ENCODE data around the gene IPO8. TPM values are rescaled to one million over a fixed set of nuclear protein-coding genes. Genes with fewer than 3 reads are reported as not detected.
"Not testable (repeated sequence)": the region's sequence is repeated elsewhere in the genome, so short reads cannot be mapped to it uniquely, and the experiment has no call there.

Gene IPO8
- total RNA-seq, 1 donor from 2014 or later, result 24.9 TPM

DNA sequence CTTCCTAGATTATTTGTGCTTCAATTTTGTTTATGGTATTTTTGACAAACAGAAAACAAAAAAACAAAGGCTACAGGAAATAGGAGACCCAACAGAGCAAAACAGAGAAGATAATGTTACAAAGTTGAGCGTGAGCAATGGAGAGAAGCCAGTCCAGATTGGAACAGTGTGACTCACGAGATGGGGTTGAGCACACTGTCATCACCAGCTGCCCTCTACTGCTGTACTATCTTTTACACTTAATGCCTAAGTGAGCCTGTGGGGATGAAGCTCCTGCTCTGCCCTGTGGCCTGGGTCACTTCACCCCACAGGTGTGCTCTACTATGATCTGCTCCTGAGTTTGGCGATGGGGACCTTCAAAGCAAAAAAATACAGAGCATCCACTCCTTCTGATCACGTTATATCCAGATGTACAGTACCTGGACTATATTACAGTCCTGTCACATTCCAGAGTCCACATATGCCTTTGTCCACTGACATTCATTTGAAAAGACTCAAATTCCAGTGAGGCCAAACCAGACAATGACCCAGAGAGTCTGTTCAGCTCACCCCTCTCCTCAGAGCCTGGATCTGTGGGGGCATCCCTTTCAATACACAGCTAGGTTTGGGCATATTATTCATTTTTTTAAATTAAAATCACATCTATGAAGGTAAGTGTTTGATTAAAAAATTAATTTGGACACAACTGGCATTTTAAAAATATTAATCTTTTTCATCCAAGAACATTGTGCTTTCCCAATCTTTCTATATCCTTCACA, 4.4 kb downstream of the IPO8 start:
- DNase-seq (ENCODE audit: low read depth), result peak; percentile 87

DNA sequence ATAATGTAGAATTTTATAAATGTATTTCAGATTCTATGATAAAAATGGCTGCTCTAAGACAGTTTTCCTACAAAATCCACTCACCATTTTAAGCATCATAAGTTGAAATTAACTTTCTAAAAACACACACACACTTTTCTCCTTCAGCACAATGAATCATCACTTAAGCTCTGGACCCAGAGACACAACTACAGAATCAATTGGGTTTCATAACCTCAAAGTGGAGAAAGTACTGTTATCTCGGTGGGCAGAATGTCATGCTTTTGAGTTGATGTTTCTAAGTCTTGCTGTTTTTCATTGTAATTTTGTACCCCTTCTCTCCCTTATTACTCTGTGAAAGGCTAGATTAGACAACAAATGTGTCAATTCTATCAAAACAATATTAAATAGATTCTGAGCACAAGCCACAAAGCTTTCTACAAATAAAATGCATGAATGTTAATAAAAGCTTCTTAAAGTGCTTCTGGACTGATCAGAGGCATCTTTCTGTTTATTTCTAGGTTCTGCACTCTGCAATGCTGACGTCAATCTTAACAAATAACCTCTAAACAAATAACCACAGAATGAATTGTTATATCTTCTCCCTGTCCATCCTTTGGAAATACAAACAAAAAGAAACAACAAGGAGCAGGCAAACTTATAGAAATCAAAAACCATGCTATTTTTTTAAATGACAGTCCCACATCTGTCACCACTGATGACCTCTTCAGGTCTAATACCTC, 8.2 kb downstream of the IPO8 start:
- DNase-seq (ENCODE audit: low read depth), result no peak

- no peak for DNase-seq (ENCODE audit: low read depth)
Observed at GRCh38 chr12:30679241-30679640, 16.4 kb downstream of the IPO8 start.

DNA sequence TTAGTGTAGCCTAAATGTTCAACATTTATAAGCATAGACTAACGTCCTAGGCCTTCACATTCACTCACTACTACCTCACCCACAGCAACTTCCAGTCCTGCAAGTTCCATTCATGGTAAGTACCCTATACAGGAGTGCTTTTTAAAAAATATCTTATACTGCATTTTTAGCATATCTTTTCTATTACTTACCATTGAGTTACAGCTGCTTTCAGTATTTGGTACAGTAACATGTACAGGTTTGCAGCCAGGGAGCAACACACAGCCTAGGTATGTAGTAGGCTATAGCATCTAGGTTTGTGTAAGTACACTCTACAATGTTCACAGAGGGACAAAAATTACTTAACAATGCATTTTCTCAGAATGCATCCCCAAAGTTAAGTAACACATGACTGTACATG, 17.4 kb downstream of the IPO8 start:
- no peak for DNase-seq (ENCODE audit: low read depth)

DNA sequence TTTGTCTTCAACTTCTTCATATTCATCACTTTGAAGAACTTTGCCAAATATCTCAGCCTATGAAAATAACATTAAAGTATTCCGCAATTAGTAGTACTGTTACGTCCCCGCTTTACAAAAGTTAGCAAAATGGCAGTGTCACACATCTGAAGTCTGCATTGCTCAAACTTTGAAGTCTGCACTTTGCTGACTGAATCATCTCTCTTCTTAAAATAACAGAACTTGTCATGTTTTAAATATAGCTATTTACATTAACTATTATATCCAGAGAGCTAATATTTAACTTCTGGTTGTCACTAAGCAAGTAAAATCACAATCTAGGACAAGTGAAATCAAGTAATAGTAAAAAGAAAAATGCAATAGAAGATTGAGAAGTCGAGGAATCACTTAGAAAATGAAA, 34.5 kb downstream of the IPO8 start:
- DNase-seq (ENCODE audit: low read depth), result no peak

DNA sequence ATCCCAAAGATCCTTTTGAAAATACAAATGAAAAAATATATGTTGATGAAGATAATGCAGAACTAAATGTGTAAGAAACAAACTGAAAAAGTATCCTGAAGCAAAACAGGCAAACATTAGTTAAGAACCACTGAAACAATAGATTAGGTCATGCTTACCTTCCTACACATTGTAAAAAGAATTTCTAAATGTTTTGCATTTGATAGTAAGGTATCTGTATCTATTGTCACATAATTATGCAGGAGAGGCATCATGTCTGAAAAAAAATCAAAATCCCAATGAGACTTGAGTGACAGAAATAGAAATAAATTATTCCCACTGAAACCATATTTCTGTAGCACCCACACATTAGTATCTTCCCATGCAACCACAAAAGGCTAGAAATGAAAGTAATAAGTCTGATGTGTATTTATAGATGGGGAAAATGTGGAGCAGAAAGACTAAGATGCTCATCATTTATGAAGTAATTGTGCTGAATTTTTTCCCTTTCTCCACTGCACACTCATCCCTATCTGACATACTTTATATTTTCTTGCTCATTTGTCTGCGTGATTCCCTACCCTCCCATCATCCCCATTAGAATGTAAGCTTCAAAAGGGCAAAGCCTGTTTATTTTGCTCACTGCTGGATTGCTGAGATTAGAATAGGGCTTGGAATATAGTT, 43.5 kb downstream of the IPO8 start:
- DNase-seq (ENCODE audit: low read depth), result no peak

DNA sequence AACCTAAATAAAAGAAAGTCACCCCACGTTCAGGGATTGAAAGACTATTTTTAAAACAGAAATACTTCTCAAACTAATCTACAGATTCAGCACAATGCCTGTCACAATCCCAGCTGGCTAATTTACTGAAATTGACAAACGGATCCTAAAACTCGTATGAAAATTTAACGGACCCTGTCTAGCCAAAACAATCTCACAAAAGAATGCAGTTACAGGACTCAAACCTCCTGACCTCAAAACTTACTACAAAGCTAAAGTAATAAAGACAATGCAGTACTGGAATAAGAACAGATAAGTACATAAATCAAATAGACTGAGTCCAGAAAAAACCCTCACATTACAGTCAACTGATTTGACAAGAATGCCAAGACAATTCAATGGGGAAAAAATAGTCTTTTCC, 48.8 kb downstream of the IPO8 start:
- no peak for DNase-seq (ENCODE audit: low read depth)

- DNase-seq (ENCODE audit: low read depth), result peak; percentile 22
Observed at GRCh38 chr12:30643366-30643765, 52.3 kb downstream of the IPO8 start.

DNA sequence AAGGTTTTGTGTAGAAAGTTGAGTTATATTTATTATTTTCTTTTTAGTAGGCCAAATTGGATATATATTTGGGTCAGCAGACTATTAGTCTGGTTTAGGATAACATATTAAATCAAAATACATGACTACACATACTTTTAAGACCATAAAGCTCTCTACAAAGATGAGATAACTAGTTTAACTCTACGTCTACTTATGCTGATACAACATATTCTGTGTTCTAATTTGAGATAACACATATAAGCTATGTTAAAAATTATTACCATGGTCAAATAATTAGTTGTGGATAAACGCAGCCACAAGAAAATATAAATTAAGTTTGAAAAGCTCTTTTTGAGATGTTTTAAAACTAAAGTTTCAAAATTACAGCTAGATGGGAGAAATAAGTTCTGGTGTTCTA, 55.3 kb downstream of the IPO8 start:
- no peak for DNase-seq (ENCODE audit: low read depth)

DNA sequence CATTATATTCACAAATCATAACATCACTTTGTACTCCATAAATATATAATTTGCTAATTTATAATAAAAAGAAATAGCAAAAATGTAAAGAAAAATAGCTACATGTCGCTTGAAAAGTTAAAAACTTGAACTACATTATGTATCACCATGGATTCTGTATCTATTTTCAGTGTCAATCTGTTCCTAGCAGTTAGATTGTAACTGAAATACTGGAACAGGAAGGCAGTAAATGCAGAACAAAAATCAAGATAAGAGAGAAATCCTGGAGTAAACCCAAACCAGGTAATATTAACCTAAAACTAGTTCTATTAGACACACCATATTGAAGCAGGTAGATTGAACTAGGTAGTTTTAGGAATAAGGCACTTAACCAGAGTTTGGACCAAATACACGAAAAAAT, 60.3 kb downstream of the IPO8 start:
- DNase-seq (ENCODE audit: low read depth), result no peak

DNA sequence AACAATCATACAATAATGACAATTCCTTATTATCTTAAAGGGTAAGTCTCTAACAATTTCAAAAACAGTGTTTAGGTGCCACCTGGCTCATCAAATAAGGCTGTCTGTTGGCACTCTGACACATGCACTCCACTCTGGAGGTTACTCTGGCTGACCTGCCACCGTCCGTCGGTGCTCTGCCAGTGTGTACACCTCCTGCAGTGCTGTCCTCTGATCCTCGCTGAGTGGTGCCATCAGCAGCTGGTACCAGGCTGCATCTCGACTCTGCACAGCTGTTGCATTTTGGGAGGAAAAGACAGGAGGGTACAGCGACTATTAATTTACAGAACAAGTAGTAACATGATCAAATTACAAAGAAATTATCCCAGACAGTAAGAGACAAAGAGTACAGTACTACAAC, 63.9 kb downstream of the IPO8 start:
- DNase-seq (ENCODE audit: low read depth), result no peak

DNA sequence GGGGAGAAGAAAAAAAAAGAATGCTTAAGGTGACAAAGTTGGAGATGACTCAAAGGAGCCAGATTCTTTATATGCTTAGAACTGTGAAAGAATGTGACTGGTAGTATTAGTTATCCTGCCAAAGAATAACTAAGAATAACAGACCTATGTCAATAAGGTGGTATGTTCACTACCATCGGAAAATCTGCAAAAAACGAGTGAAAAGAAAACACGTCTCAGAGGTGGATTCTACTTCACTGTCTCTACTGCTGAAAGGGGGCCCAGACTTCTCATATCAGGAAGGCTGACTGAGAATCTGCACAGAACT, 64.7 kb downstream of the IPO8 start:
- DNase-seq (ENCODE audit: low read depth), result no peak

DNA sequence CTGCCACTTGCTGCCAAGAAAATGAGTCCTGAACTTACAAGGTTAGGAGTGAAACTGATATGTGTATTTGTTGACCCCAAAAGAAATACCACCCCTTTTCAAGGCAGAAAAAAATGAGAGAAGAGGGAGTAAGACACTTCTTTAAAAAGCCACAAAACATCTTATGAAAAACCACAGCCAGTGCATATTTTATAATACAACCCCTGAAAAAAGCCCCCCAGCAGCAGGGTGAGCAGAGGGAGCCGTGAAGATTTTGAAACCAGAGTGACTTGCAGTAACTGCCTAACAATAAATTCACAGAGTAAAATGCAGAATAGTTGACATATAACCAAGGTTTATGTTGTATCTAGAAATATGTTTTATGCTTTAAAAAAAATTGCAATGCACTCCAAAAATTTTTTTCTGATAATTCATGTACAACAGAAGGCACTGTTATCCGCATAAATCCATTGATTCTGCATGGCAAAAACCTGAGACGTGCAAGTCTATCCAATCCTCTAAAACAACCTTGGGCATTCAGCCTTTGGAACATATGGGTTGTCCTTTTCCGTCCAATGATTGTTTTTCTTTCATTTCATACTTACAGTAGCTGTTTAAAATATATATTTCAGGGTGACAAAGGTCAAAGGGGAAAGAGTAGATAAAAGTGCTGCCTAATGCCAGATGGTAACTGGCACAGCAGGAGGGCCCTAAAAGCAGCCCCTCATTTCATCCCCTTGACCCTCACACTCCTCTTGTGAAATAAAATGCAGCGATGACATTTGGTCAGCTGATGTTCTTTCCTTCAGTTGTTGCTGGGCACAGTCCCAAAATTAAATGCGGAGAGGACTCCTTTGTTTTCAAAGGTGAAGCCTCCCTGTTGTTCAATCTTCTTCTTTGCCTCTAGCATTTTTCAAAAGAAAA, 65.3 kb downstream of the IPO8 start:
- no peak for DNase-seq (ENCODE audit: low read depth)

- no peak for DNase-seq (ENCODE audit: low read depth)
Observed at GRCh38 chr12:30626847-30627246, 68.8 kb downstream of the IPO8 start.

- DNase-seq (ENCODE audit: low read depth), result no peak
Observed at GRCh38 chr12:30624009-30624408, 71.7 kb downstream of the IPO8 start.

DNA sequence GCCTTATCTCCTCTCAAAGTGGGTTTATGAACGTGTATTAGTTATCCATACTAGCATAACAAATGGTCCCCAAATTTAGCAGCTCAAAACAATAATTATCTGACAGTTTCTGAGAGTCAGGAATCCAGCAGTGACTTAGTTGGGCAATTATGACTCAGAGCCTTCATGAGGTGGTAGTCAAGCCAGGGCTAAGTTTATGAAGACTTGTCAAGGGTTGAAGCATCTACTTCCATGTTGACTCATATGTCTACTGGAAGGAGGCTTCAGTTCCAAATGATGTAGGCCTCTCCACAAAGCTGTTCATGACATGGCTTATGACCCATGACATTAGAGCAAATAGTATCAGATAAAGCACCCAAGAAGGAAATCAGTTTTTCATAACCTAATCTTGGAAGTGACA, 73.2 kb downstream of the IPO8 start:
- no peak for DNase-seq (ENCODE audit: low read depth)

- DNase-seq (ENCODE audit: low read depth), result not testable (repeated sequence)
Observed at GRCh38 chr12:30621663-30622241, 73.9 kb downstream of the IPO8 start.

GRCh38 chr12:30617346-30618016, 78.2 kb downstream of the IPO8 start:
- DNase-seq (ENCODE audit: low read depth), result no peak

DNA sequence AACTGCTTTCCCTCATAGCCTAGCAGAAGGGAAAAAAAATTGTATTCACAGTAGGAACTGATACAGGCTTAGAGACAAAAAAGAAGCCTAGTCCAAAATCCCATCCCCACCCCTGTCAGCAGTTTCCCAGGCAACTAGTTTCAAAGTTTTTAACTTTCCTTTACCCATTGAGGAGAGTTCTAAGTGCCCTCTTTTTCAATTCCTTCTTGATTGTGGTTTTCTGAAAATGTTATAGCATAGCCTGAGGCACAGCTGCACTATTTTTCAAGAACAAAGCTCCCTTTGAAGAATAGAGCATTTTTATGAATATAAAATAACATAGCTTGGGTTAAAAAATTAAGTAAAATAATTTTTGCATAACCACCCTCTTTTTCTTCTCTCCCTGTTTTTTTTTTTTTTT, 81.6 kb downstream of the IPO8 start:
- DNase-seq (ENCODE audit: low read depth), result no peak

DNA sequence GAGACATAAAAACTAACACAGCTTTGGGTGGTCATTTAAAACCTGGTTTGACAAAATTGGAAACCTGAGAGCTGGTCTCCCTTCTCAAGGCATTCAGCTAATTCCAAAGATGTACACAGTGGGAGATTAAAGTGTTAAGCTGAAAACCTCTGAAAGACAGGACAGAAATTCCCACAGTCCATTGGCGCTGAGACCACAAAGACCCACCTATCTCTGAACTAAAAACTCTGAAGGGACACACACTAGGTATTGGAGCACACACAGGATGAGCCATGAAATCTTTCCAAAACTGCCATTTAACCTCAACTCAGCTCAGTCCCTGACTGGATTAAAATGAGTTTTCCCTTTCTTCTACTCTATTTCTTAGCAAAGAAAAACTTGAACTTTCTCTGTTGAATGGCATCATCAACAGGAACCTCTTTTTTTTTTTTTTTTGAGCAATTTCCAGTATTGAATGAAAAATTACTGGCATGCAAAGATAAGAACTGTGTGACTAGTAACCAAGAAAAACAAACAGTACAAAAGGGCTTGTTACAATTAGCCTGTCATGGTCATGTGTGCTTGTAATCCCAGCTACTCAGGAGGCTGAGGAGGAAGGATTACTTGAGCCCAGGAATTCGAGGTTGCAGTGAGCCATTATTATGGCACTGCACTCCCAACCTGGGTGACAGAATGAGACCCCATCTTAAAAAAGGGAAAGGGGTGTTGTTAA, 82.4 kb downstream of the IPO8 start:
- DNase-seq (ENCODE audit: low read depth), result no peak
